Measurements from ENCODE around the gene TMPRSS13.
A peak's percentile ranks its signal among the peaks of the same experiment; 100 is the strongest.

Gene TMPRSS13

GRCh38 chr11:117882311-117882905, 46.8 kb downstream of the TMPRSS13 start:
- Histone ChIP-seq H3K27me3 (ENCODE audit: low read depth, low read length) (peaks cover 9% of the 10 kb centered on the region), H3K9me3 (ENCODE audit: control insufficient read depth in 1 of 2, low read length in 2 of 2) (no peaks in the 10 kb centered on the region), H3K4me1 (ENCODE audit: control insufficient read depth in 1 of 2, insufficient read depth in 2 of 2, low read length in 2 of 2) (peaks cover 2 to 45% of the 10 kb centered on the region in 2 donors), H3K36me3 (ENCODE audit: control insufficient read depth in 1 of 2, insufficient read depth in 2 of 2, low read length in 2 of 2) (no peaks in the 10 kb centered on the region), H3K27ac (ENCODE audit: low read length) (no peak overlapping the region), H3K4me3 (ENCODE audit: low read depth in 1 of 2, low read length in 2 of 2) (peak overlapping the region; percentile 8 to 19)

- no peak overlapping the region for H3K27ac ChIP-seq (ENCODE audit: low read length)
- peaks cover 13% of the 10 kb centered on the region for H3K27me3 ChIP-seq (ENCODE audit: low read depth, low read length)
Observed at GRCh38 chr11:117881217-117881616, 48.0 kb downstream of the TMPRSS13 start.

GRCh38 chr11:117879516-117880480, 49.4 kb downstream of the TMPRSS13 start:
- Histone ChIP-seq H3K27ac (ENCODE audit: low read length) (no peak overlapping the region), H3K4me3 (ENCODE audit: low read depth in 1 of 2, low read length in 2 of 2) (no peak overlapping the region), H3K36me3 (ENCODE audit: control insufficient read depth in 1 of 2, insufficient read depth in 2 of 2, low read length in 2 of 2) (no peaks in the 10 kb centered on the region), H3K9me3 (ENCODE audit: control insufficient read depth in 1 of 2, low read length in 2 of 2) (no peaks in the 10 kb centered on the region), H3K27me3 (ENCODE audit: low read depth, low read length) (peaks cover 18% of the 10 kb centered on the region), H3K4me1 (ENCODE audit: control insufficient read depth in 1 of 2, insufficient read depth in 2 of 2, low read length in 2 of 2) (peaks cover 8 to 52% of the 10 kb centered on the region in 2 donors)

More at GRCh38 chr11:117881217-117881616, 48.0 kb downstream of the TMPRSS13 start:
- Histone ChIP-seq H3K36me3 (ENCODE audit: control insufficient read depth in 1 of 2, insufficient read depth in 2 of 2, low read length in 2 of 2) (no peaks in the 10 kb centered on the region), H3K4me3 (ENCODE audit: low read depth in 1 of 2, low read length in 2 of 2) (no peak overlapping the region), H3K4me1 (ENCODE audit: control insufficient read depth in 1 of 2, insufficient read depth in 2 of 2, low read length in 2 of 2) (peaks cover 8 to 50% of the 10 kb centered on the region in 2 donors), H3K9me3 (ENCODE audit: control insufficient read depth in 1 of 2, low read length in 2 of 2) (no peaks in the 10 kb centered on the region)

- H3K27me3 ChIP-seq (ENCODE audit: low read depth, low read length): peaks cover 18% of the 10 kb centered on the region
- H3K9me3 ChIP-seq (ENCODE audit: control insufficient read depth in 1 of 2, low read length in 2 of 2): no peaks in the 10 kb centered on the region
- H3K36me3 ChIP-seq (ENCODE audit: control insufficient read depth in 1 of 2, insufficient read depth in 2 of 2, low read length in 2 of 2): no peaks in the 10 kb centered on the region
- peaks cover 8 to 52% of the 10 kb centered on the region in 2 donors for H3K4me1 ChIP-seq (ENCODE audit: control insufficient read depth in 1 of 2, insufficient read depth in 2 of 2, low read length in 2 of 2)
- no peak overlapping the region for H3K27ac ChIP-seq (ENCODE audit: low read length)
- no peak overlapping the region for H3K4me3 ChIP-seq (ENCODE audit: low read depth in 1 of 2, low read length in 2 of 2)
Observed at GRCh38 chr11:117878939-117879475, 50.2 kb downstream of the TMPRSS13 start.

GRCh38 chr11:117878314-117878938, 50.8 kb downstream of the TMPRSS13 start:
- no peak overlapping the region for H3K27ac ChIP-seq (ENCODE audit: low read length)
- no peak overlapping the region for H3K4me3 ChIP-seq (ENCODE audit: low read depth in 1 of 2, low read length in 2 of 2)
- H3K36me3 ChIP-seq (ENCODE audit: control insufficient read depth in 1 of 2, insufficient read depth in 2 of 2, low read length in 2 of 2): no peaks in the 10 kb centered on the region
- peaks cover 18% of the 10 kb centered on the region for H3K27me3 ChIP-seq (ENCODE audit: low read depth, low read length)
- peaks cover 8 to 52% of the 10 kb centered on the region in 2 donors for H3K4me1 ChIP-seq (ENCODE audit: control insufficient read depth in 1 of 2, insufficient read depth in 2 of 2, low read length in 2 of 2)
- H3K9me3 ChIP-seq (ENCODE audit: control insufficient read depth in 1 of 2, low read length in 2 of 2): no peaks in the 10 kb centered on the region

- peaks cover 18% of the 10 kb centered on the region for H3K27me3 ChIP-seq (ENCODE audit: low read depth, low read length)
- no peaks in the 10 kb centered on the region for H3K9me3 ChIP-seq (ENCODE audit: control insufficient read depth in 1 of 2, low read length in 2 of 2)
- H3K4me1 ChIP-seq (ENCODE audit: control insufficient read depth in 1 of 2, insufficient read depth in 2 of 2, low read length in 2 of 2): peaks cover 11 to 53% of the 10 kb centered on the region in 2 donors
- H3K27ac ChIP-seq (ENCODE audit: low read length): peak overlapping the region; percentile 78
- peak overlapping the region; percentile 53 to 82 for H3K4me3 ChIP-seq (ENCODE audit: low read depth in 1 of 2, low read length in 2 of 2)
- H3K36me3 ChIP-seq (ENCODE audit: control insufficient read depth in 1 of 2, insufficient read depth in 2 of 2, low read length in 2 of 2): no peaks in the 10 kb centered on the region
Observed at GRCh38 chr11:117877120-117877784, 52.0 kb downstream of the TMPRSS13 start.

GRCh38 chr11:117876341-117877119, 52.7 kb downstream of the TMPRSS13 start, which contains the start of gene FXYD6:
Gene FXYD6 (minus strand): TSS chr11:117876658. CDS start chr11:117842776, 33,882 bp downstream.
- peak within 1 kb of the TSS; percentile 68 to 82 for H3K4me3 ChIP-seq (ENCODE audit: low read depth in 1 of 2, low read length in 2 of 2)
- peaks cover 11 to 60% of the 10 kb centered on the region in 2 donors for H3K4me1 ChIP-seq (ENCODE audit: control insufficient read depth in 1 of 2, insufficient read depth in 2 of 2, low read length in 2 of 2)
- peak within 1 kb of the TSS; percentile 78 for H3K27ac ChIP-seq (ENCODE audit: low read length)
- no peaks in the 10 kb centered on the region for H3K36me3 ChIP-seq (ENCODE audit: control insufficient read depth in 1 of 2, insufficient read depth in 2 of 2, low read length in 2 of 2)
- peaks cover 18% of the 10 kb centered on the region for H3K27me3 ChIP-seq (ENCODE audit: low read depth, low read length)
- no peaks in the 10 kb centered on the region for H3K9me3 ChIP-seq (ENCODE audit: control insufficient read depth in 1 of 2, low read length in 2 of 2)

- Histone ChIP-seq H3K4me3 (ENCODE audit: low read depth in 1 of 2, low read length in 2 of 2) (peak overlapping the region; percentile 68 to 82), H3K27ac (ENCODE audit: low read length) (peak overlapping the region; percentile 56), H3K36me3 (ENCODE audit: control insufficient read depth in 1 of 2, insufficient read depth in 2 of 2, low read length in 2 of 2) (no peaks in the 10 kb centered on the region), H3K9me3 (ENCODE audit: control insufficient read depth in 1 of 2, low read length in 2 of 2) (no peaks in the 10 kb centered on the region), H3K27me3 (ENCODE audit: low read depth, low read length) (peaks cover 18% of the 10 kb centered on the region), H3K4me1 (ENCODE audit: control insufficient read depth in 1 of 2, insufficient read depth in 2 of 2, low read length in 2 of 2) (peaks cover 11 to 61% of the 10 kb centered on the region in 2 donors)
Observed at GRCh38 chr11:117876059-117876340, 53.2 kb downstream of the TMPRSS13 start.

GRCh38 chr11:117875382-117876058, 53.7 kb downstream of the TMPRSS13 start:
- no peaks in the 10 kb centered on the region for H3K9me3 ChIP-seq (ENCODE audit: control insufficient read depth in 1 of 2, low read length in 2 of 2)
- no peaks in the 10 kb centered on the region for H3K36me3 ChIP-seq (ENCODE audit: control insufficient read depth in 1 of 2, insufficient read depth in 2 of 2, low read length in 2 of 2)
- peak overlapping the region; percentile 68 to 82 for H3K4me3 ChIP-seq (ENCODE audit: low read depth in 1 of 2, low read length in 2 of 2)
- peaks cover 18% of the 10 kb centered on the region for H3K27me3 ChIP-seq (ENCODE audit: low read depth, low read length)
- peak overlapping the region; percentile 56 for H3K27ac ChIP-seq (ENCODE audit: low read length)
- H3K4me1 ChIP-seq (ENCODE audit: control insufficient read depth in 1 of 2, insufficient read depth in 2 of 2, low read length in 2 of 2): peaks cover 14 to 63% of the 10 kb centered on the region in 2 donors

GRCh38 chr11:117874910-117875381, 54.3 kb downstream of the TMPRSS13 start:
- peak overlapping the region; percentile 68 to 82 for H3K4me3 ChIP-seq (ENCODE audit: low read depth in 1 of 2, low read length in 2 of 2)
- peak overlapping the region; percentile 56 for H3K27ac ChIP-seq (ENCODE audit: low read length)
- peaks cover 18 to 69% of the 10 kb centered on the region in 2 donors for H3K4me1 ChIP-seq (ENCODE audit: control insufficient read depth in 1 of 2, insufficient read depth in 2 of 2, low read length in 2 of 2)
- no peaks in the 10 kb centered on the region for H3K9me3 ChIP-seq (ENCODE audit: control insufficient read depth in 1 of 2, low read length in 2 of 2)
- no peaks in the 10 kb centered on the region for H3K36me3 ChIP-seq (ENCODE audit: control insufficient read depth in 1 of 2, insufficient read depth in 2 of 2, low read length in 2 of 2)
- peaks cover 18% of the 10 kb centered on the region for H3K27me3 ChIP-seq (ENCODE audit: low read depth, low read length)
